Activated naive CD8-positive, alpha-beta T cell treated with anti-CD3 and anti-CD28 coated beads, Interleukin-2, amount 50 U/mL, for 24 hours (primary cell): ENCODE measurements around the gene VWF.

Source experiments
- ATAC-seq: fragments of 150-1000 bp; cut with Tn5 transposase; one replicate; pipeline ENCODE4 v1.10.0; 2021
- DNase-seq: peaks from one replicate; pipeline ENCODE4 v3.0.0; 2021
- H3K27ac Mint-ChIP-seq: one replicate; pipeline ENCODE4 v1.8.0; 2021; ENCODE audit warnings: mild to moderate bottlenecking, mixed read lengths
- H3K27me3 Mint-ChIP-seq: one replicate; pipeline ENCODE4 v1.8.0; 2021; ENCODE audit warnings: mixed read lengths
- H3K36me3 Mint-ChIP-seq: one replicate; pipeline ENCODE4 v1.8.0; 2021; ENCODE audit warnings: low read depth, mixed read lengths
- H3K4me1 Mint-ChIP-seq: one replicate; pipeline ENCODE4 v1.8.0; 2021; ENCODE audit warnings: mixed read lengths
- H3K4me3 Mint-ChIP-seq: one replicate; pipeline ENCODE4 v1.8.0; 2021; ENCODE audit warnings: mild to moderate bottlenecking, moderate library complexity, mixed read lengths
- H3K9me3 Mint-ChIP-seq: one replicate; pipeline ENCODE4 v1.8.0; 2021; ENCODE audit warnings: mixed read lengths

VWF gene

GRCh38 chr12:5907807-5908206, 216.7 kb downstream of the VWF start:
- ATAC-seq (no peak), DNase-seq (no peak)
- no peak overlapping the region for H3K4me3 Mint-ChIP-seq
- H3K27ac Mint-ChIP-seq: no peak overlapping the region
- no peaks in the 10 kb centered on the region for H3K4me1 Mint-ChIP-seq
- peaks cover 8% of the 10 kb centered on the region for H3K27me3 Mint-ChIP-seq
- H3K9me3 Mint-ChIP-seq: no peaks in the 10 kb centered on the region
- no peaks in the 10 kb centered on the region for H3K36me3 Mint-ChIP-seq

GRCh38 chr12:5905757-5906156, 218.7 kb downstream of the VWF start:
- Mint-ChIP-seq H3K4me1 (no peaks in the 10 kb centered on the region), H3K4me3 (no peak overlapping the region), H3K36me3 (no peaks in the 10 kb centered on the region), H3K27ac (no peak overlapping the region), H3K27me3 (peaks cover 13% of the 10 kb centered on the region), H3K9me3 (no peaks in the 10 kb centered on the region)
- ATAC-seq: no peak
- no peak for DNase-seq

DNA sequence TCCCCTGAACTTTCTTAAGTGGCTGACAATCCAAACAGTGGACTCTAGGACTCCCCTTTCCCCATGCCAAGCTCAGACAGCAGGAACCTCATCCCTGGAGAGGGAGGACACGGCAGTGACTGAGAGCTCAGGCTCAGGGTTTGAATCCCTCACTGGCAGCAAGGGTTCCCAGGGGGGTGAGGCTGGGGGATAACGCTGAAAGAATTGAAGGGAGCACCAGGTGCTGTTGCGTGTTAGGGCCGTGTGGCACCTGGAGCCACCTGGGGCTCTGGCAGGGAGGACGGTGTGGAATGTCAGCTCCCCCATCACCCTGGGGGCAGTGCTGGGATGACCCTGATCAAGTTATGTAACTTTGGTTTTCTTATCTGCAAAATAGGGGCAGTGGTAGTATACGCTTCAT, 219.5 kb downstream of the VWF start:
- H3K36me3 Mint-ChIP-seq: no peaks in the 10 kb centered on the region
- no peak for DNase-seq

DNA sequence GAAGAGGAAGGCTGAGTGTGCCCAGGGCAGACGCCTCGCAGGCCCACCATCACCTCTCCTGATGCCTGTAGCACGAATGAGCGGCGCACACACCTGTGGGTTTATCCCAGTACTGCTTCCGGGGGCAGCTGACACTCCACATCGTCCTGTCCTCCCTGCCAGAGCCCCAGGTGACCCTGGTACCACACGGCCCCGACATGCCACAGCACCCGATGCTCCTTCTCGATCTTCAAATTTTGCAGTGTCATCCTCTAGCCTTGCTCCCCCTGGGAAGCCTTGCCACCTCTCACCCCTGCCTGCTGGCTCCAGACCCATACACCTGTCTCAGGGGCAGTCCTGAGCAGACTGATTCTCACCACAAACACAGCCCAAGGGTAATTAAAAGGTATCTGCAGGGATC, 220.0 kb downstream of the VWF start:
- peaks cover 13% of the 10 kb centered on the region for H3K27me3 Mint-ChIP-seq

More for the DNA sequence above, 219.5 kb downstream of the VWF start:
- Mint-ChIP-seq H3K27ac (no peak overlapping the region), H3K27me3 (peaks cover 13% of the 10 kb centered on the region), H3K9me3 (no peaks in the 10 kb centered on the region), H3K4me3 (no peak overlapping the region), H3K4me1 (no peaks in the 10 kb centered on the region)
- ATAC-seq: no peak

GRCh38 chr12:5902736-5903135, 221.7 kb downstream of the VWF start:
- H3K9me3 Mint-ChIP-seq: no peaks in the 10 kb centered on the region
- ATAC-seq (no peak), DNase-seq (no peak)
- no peaks in the 10 kb centered on the region for H3K4me1 Mint-ChIP-seq
- H3K4me3 Mint-ChIP-seq: no peak overlapping the region
- no peak overlapping the region for H3K27ac Mint-ChIP-seq
- H3K36me3 Mint-ChIP-seq: no peaks in the 10 kb centered on the region
- H3K27me3 Mint-ChIP-seq: peaks cover 16% of the 10 kb centered on the region

More for the DNA sequence above, 220.0 kb downstream of the VWF start:
- no peaks in the 10 kb centered on the region for H3K36me3 Mint-ChIP-seq
- H3K4me1 Mint-ChIP-seq: no peaks in the 10 kb centered on the region
- DNase-seq: no peak
- H3K9me3 Mint-ChIP-seq: no peaks in the 10 kb centered on the region
- H3K4me3 Mint-ChIP-seq: no peak overlapping the region
- no peak overlapping the region for H3K27ac Mint-ChIP-seq
- no peak for ATAC-seq

DNA sequence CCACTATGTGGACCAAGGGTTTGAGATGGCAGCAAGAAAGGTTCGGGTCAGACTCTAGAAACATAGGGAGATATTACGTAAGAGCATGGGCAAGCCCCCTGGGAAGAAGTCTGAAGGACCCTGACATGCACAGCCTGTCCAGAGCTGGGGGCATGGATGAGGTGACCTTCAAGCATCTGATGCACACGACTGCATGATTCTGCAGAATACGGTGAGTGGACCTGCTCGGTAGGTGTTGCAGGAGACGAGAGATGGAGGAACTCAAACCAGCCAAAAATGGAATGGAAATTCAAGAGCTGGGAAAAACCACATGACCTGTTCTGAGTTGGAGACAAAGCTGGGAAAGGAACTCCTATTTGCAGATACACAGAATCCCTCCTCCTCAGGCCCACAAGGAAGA, 223.1 kb downstream of the VWF start:
- no peak for DNase-seq
- Mint-ChIP-seq H3K9me3 (no peaks in the 10 kb centered on the region), H3K4me1 (no peaks in the 10 kb centered on the region), H3K4me3 (no peak overlapping the region), H3K36me3 (no peaks in the 10 kb centered on the region), H3K27me3 (peaks cover 21% of the 10 kb centered on the region), H3K27ac (no peak overlapping the region)
- ATAC-seq: no peak

GRCh38 chr12:5900533-5901205, 223.8 kb downstream of the VWF start:
- Mint-ChIP-seq H3K27me3 (peaks cover 23% of the 10 kb centered on the region), H3K36me3 (no peaks in the 10 kb centered on the region), H3K27ac (no peak overlapping the region), H3K4me1 (no peaks in the 10 kb centered on the region), H3K9me3 (no peaks in the 10 kb centered on the region), H3K4me3 (no peak overlapping the region)
- DNase-seq: no peak
- ATAC-seq: no peak

DNA sequence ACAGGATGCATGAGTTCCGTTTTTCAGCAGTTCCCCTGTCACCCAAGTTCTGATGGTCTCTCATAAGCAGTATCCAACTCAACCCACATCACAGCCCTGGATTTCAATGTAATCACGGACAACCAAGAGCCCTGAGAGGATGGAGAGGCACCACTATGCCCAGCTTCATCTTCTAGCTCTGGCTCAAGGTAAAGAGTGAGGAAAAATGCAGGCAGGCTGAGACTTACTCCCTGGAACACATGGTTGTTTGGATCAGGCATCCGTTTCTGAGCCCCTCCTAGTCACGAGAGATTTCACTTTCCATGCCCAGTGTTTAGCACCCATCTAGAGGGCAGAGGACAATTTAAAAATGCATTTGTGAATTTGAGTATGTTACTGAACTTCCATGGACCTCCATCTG, 224.4 kb downstream of the VWF start:
- peaks cover 29% of the 10 kb centered on the region for H3K27me3 Mint-ChIP-seq
- no peak overlapping the region for H3K4me3 Mint-ChIP-seq
- no peaks in the 10 kb centered on the region for H3K4me1 Mint-ChIP-seq
- DNase-seq (no peak), ATAC-seq (no peak)
- no peaks in the 10 kb centered on the region for H3K36me3 Mint-ChIP-seq
- no peak overlapping the region for H3K27ac Mint-ChIP-seq
- H3K9me3 Mint-ChIP-seq: no peaks in the 10 kb centered on the region

DNA sequence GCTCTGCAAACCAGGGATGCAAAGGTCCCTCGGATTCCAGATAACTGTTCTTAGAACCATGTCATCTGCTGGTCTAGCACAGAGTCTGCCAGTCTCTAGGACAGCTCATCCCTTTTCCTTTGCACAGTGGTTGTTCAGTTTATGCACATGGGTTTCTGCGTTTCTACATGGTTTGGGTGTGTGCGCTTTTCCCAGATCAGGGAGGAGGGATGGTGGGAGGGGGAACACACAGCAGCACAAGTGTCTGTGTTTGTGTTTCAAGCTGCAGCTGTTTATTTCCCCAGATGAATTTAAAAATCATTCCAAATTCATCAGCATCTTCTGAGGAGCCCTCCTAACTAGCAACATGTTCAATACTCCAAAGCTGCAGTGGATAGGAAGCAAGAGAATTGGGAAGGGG, 224.8 kb downstream of the VWF start:
- no peaks in the 10 kb centered on the region for H3K36me3 Mint-ChIP-seq
- peaks cover 32% of the 10 kb centered on the region for H3K27me3 Mint-ChIP-seq
- H3K27ac Mint-ChIP-seq: no peak overlapping the region
- no peak for DNase-seq
- no peaks in the 10 kb centered on the region for H3K9me3 Mint-ChIP-seq
- no peaks in the 10 kb centered on the region for H3K4me1 Mint-ChIP-seq
- no peak overlapping the region for H3K4me3 Mint-ChIP-seq
- no peak for ATAC-seq

GRCh38 chr12:5898874-5899273, 225.6 kb downstream of the VWF start:
- Mint-ChIP-seq H3K27me3 (peaks cover 30% of the 10 kb centered on the region), H3K4me3 (no peak overlapping the region), H3K4me1 (no peaks in the 10 kb centered on the region), H3K36me3 (no peaks in the 10 kb centered on the region), H3K27ac (no peak overlapping the region), H3K9me3 (peaks cover 6% of the 10 kb centered on the region)
- ATAC-seq: peak; percentile 15
- no peak for DNase-seq
